Endothelial cell of umbilical vein (primary cell): Measurements from ENCODE around the gene PLG. TPM values are rescaled to one million over a fixed set of nuclear protein-coding genes. Genes with fewer than 3 reads are reported as not detected.

Experiments used
- BruUV-seq: library from RNA; stranded (reverse); fragments of 400-500 nt; replicated peaks from 2 replicates; lab custom pipeline; 2021; lab: Mats Ljungman, UMichigan
- CTCF ChIA-PET: fragments of 300-600, 350-600 bp; sonication (Branson Sonifier 250); formaldehyde crosslinking; loops from one replicate; lab custom pipeline; 2021; ENCODE audit warnings: antibody characterized with exemption, inconsistent platforms; lab: Charles Lee
- POLR2A ChIA-PET: fragments of 300-600, 350-600 bp; sonication (Branson Sonifier 250); formaldehyde crosslinking; loops from one replicate; lab custom pipeline; 2021; ENCODE audit warnings: antibody characterized with exemption, inconsistent platforms; lab: Charles Lee
- DNase-seq: peaks from one replicate; pipeline ENCODE4 v3.0.0-alpha.2; 2011; ENCODE audit warnings: low read depth, low spot score
- FAIRE-seq: peaks from 2 replicates; lab custom pipeline; 2011; peaks lifted over from hg19 to GRCh38; lab: Jason Lieb, UNC
- H2AFZ ChIP-seq: 2 replicates; pipeline ENCODE4 v1.6.0; 2012; ENCODE audit warnings: low read depth, low read length, control low read depth, inconsistent platforms
- H3K27ac ChIP-seq: 2 replicates; pipeline ENCODE4 v1.5.1; 2011; ENCODE audit warnings: low read depth, mild to moderate bottlenecking, control low read depth, low read length, moderate library complexity; ENCODE audit not compliant: insufficient read depth
- H3K27me3 ChIP-seq, 2 experiments: 2 replicates each; pipeline versions ENCODE4 v1.6.0 to v1.6.1; 2011; ENCODE audit warnings: low read length in 2 of 2, mixed read lengths in 1 of 2; ENCODE audit not compliant: control insufficient read depth in 2 of 2, insufficient read depth in 2 of 2
- H3K36me3 ChIP-seq, 2 experiments: 2 replicates in 1 of 2; 3 replicates in 1 of 2; pipeline ENCODE4 v1.5.1; 2011; ENCODE audit warnings: low read length in 2 of 2, mild to moderate bottlenecking in 1 of 2, moderate library complexity in 1 of 2; ENCODE audit not compliant: control insufficient read depth in 2 of 2, insufficient read depth in 2 of 2; ENCODE audit errors: extremely low read depth in 1 of 2
- H3K4me1 ChIP-seq: 3 replicates; pipeline ENCODE4 v1.5.1; 2011; ENCODE audit warnings: mild to moderate bottlenecking, low read length; ENCODE audit not compliant: control insufficient read depth, insufficient read depth; ENCODE audit errors: extremely low read depth
- H3K4me2 ChIP-seq: 2 replicates; pipeline ENCODE4 v1.6.1; 2011; ENCODE audit warnings: low read length, control low read depth, mixed read lengths; ENCODE audit not compliant: insufficient read depth
- H3K4me3 ChIP-seq, 3 experiments: fragments of 200-600 bp in 1 of 3; sonication (generic), shearing (Covaris generic) in 1 of 3; replicated peaks in 1 of 3; 2 replicates each; pipeline ENCODE4 v1.5.1; 2011 to 2016; ENCODE audit warnings: control low read depth in 3 of 3, low read length in 3 of 3, mild to moderate bottlenecking in 2 of 3, inconsistent platforms in 1 of 3, low read depth in 1 of 3, moderate library complexity in 1 of 3; ENCODE audit not compliant: insufficient read depth in 1 of 3
- H3K79me2 ChIP-seq: 2 replicates; pipeline ENCODE4 v1.6.0; 2012; ENCODE audit warnings: low read length, inconsistent platforms; ENCODE audit not compliant: control insufficient read depth, insufficient read depth
- H3K9ac ChIP-seq: replicated peaks from 2 replicates; pipeline ENCODE3; 2011; ENCODE audit warnings: low read length, control low read depth; ENCODE audit not compliant: insufficient read depth; ENCODE audit errors: extremely low read depth
- H3K9me1 ChIP-seq: replicated peaks from 3 replicates; pipeline ENCODE4 v1.6.0; 2011; ENCODE audit warnings: mild to moderate bottlenecking, low read length; ENCODE audit not compliant: control insufficient read depth, insufficient read depth; ENCODE audit errors: extremely low read depth
- H3K9me3 ChIP-seq: replicated peaks from 2 replicates; pipeline ENCODE4 v1.5.1; 2012; ENCODE audit warnings: low read length, inconsistent platforms; ENCODE audit not compliant: control insufficient read depth, insufficient read depth
- H4K20me1 ChIP-seq: replicated peaks from 2 replicates; pipeline ENCODE3; 2011; ENCODE audit warnings: mild to moderate bottlenecking, low read length; ENCODE audit not compliant: control insufficient read depth, insufficient read depth; ENCODE audit errors: extremely low read depth
- CTCF ChIP-seq, 2 donors: IDR thresholded peaks; 1 replicate in 1 of 2; 2 replicates in 1 of 2; pipeline ENCODE4 v1.5.1; 2011; ENCODE audit warnings: low read length in 2 of 2, mild to moderate bottlenecking in 2 of 2, moderate library complexity in 2 of 2, control low read depth in 1 of 2, inconsistent platforms in 1 of 2, low read depth in 1 of 2; ENCODE audit not compliant: insufficient read depth in 1 of 2; ENCODE audit errors: extremely low read depth in 1 of 2
- EZH2 ChIP-seq: IDR thresholded peaks from 2 replicates; pipeline ENCODE4 v1.6.1; 2012; ENCODE audit warnings: borderline replicate concordance, low read depth, mild to moderate bottlenecking, moderate library complexity, low read length, inconsistent platforms; ENCODE audit not compliant: severe bottlenecking
- FOS ChIP-seq: IDR thresholded peaks from 2 replicates; pipeline ENCODE4 v1.6.1; 2011; ENCODE audit warnings: mild to moderate bottlenecking, low read length, moderate library complexity, borderline replicate concordance; ENCODE audit not compliant: insufficient read depth
- GATA2 ChIP-seq: IDR thresholded peaks from 2 replicates; pipeline ENCODE4 v1.7.0; 2011; ENCODE audit warnings: low read depth, mild to moderate bottlenecking, moderate library complexity, mixed read lengths, low read length; ENCODE audit not compliant: insufficient read length, insufficient read depth
- JUN ChIP-seq: IDR thresholded peaks from 2 replicates; pipeline ENCODE4 v1.6.1; 2011; ENCODE audit warnings: borderline replicate concordance, low read depth; ENCODE audit not compliant: insufficient read length, insufficient read depth
- MYC ChIP-seq: IDR thresholded peaks from one replicate; pipeline ENCODE4 v1.6.1; 2011; ENCODE audit warnings: mild to moderate bottlenecking, low read depth, low read length
- POLR2A ChIP-seq: IDR thresholded peaks from 2 replicates; pipeline ENCODE4 v1.6.1; 2012; ENCODE audit warnings: low read depth, mild to moderate bottlenecking, control low read depth, low read length
- POLR2AphosphoS5 ChIP-seq: IDR thresholded peaks from 2 replicates; pipeline ENCODE4 v1.6.1; 2012; ENCODE audit warnings: low read depth, mild to moderate bottlenecking, control low read depth, low read length, moderate library complexity; ENCODE audit not compliant: insufficient read depth
- dilution Hi-C: fragments of 300-500 bp; cut with MboI; formaldehyde crosslinking; loops from one replicate; pipeline ENCODE4 v1.15.0; 2019; ENCODE audit warnings: low sequenced_read_pairs; ENCODE audit not compliant: extremely low pct_ligation_motif_present
- intact Hi-C: fragments of 100-400 bp; cut with micrococcal nuclease; formaldehyde crosslinking; loops from one replicate; pipeline ENCODE4 v1.10.0; 2022
- polyA plus RNA-seq, 4 experiments: library from polyadenylated mRNA; depleted of rRNA in 3 of 4; stranded (reverse) in 3 of 4; unstranded in 1 of 4; fragments of >200 nt; gene quantifications; 2 replicates each; pipeline versions ENCODE4 v1.2.1 to v1.2.3, GENCODE V29; 2011 to 2012; ENCODE audit warnings: missing spikeins in 1 of 4
- total RNA-seq: library from RNA; stranded (reverse); gene quantifications from 2 replicates; pipeline ENCODE4 v1.2.3, GENCODE V29; 2021
- TF ChIP-seq, protein P1 (sequence below): IDR thresholded peaks from 2 replicates; pipeline ENCODE4 v1.6.1; 2011; ENCODE audit not compliant: insufficient read depth, insufficient read length

PLG gene
- total and polyA plus RNA-seq, 2 donors (not counting 3 experiments of a cell fraction or from before 2014, with no cell fraction given): not detected

DNA sequence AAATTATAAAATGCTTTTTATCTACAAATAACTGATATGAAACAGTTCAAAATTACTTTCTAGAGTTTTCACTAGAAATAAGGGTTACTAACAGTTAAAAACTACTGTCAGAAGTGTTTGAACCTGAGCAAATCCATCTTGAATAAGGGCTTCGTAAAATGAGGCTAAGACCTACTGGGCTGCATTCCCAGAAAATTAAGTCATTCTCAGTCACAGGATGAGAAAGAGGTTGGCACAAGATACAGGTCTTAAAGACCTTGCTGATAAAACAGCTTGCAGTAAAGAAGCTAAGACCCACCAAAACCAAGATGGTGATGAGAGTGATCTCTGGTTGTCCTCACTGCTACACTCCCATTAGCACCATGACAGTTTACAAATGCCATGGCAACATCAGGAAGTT lies 93.7 kb downstream of the PLG start:
- Histone ChIP-seq H3K4me2 (no peak overlapping the region), H3K9ac (no peak overlapping the region), H4K20me1 (no peaks in the 10 kb centered on the region), H3K36me3 (no peaks in the 10 kb centered on the region), H3K27me3 (no peaks in the 10 kb centered on the region), H2AFZ (no peak overlapping the region), H3K9me1 (no peaks in the 10 kb centered on the region), H3K79me2 (no peaks in the 10 kb centered on the region), H3K9me3 (peaks cover 2% of the 10 kb centered on the region), H3K4me3 (no peak overlapping the region), H3K4me1 (no peaks in the 10 kb centered on the region), H3K27ac (no peak overlapping the region)
- DNase-seq: no peak
- intact Hi-C loops (no loop called here), dilution Hi-C loops (no loop called here)
- no peak for FAIRE-seq
- ChIA-PET POLR2A (no interaction called here), CTCF (no interaction called here)
- no peak for TF ChIP-seq CTCF (IDR thresholded peaks at IDR 0.05; ENCODE audit: extremely low read depth in 1 of 2, insufficient read depth in 1 of 2, low read depth in 1 of 2, low read length in 2 of 2)
- TF ChIP-seq, protein P1, sequence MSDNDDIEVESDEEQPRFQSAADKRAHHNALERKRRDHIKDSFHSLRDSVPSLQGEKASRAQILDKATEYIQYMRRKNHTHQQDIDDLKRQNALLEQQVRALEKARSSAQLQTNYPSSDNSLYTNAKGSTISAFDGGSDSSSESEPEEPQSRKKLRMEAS: no peak
- TF ChIP-seq EZH2: no peak
- TF ChIP-seq JUN: no peak
- TF ChIP-seq MYC: no peak
- no peak for TF ChIP-seq GATA2
- no peak for TF ChIP-seq FOS
- TF ChIP-seq POLR2AphosphoS5: no peak
- no peak for TF ChIP-seq POLR2A
- no TSS peak for BruUV-seq
